ENCODE results near the gene ARPC2. TPM values are rescaled to one million over a fixed set of nuclear protein-coding genes. Genes with fewer than 3 reads are reported as not detected.

The ARPC2 gene
- total RNA-seq, 4 donors from 2014 or later: 181 to 231 (median 193) TPM

DNA sequence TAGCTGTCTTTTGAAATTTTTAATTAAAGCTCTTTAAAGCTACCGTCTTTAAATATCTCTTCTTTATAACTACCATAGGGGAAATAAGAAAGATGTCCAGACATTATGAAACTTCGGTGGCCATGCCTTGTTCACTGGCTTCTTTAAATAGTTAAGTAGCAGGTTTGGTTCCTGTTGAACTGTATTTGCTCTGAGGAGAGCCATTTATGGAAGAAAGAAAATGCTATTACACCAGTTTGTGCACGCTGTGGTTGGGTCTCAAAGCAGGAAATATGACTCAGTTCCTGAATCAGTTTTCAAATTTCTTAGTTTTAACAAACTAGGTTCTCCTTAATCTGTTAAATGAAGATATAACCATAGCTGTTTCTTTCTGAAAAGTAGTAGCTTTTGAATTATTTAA is 12.2 kb downstream of the ARPC2 start:
- H3K4me1 ChIP-seq: peaks cover 19 to 27% of the 10 kb centered on the region in 2 donors
- H3K27ac ChIP-seq: peak overlapping the region; percentile 39 to 48 (median 46)
- intact Hi-C loops (cut with DNase I; ENCODE audit: low total_unique reads) (no loop called here), in situ Hi-C loops (cut with MboI; ENCODE audit: low sequenced_read_pairs in 4 of 4) (no loop called here)
- H3K4me3 ChIP-seq: no peak overlapping the region
- TF ChIP-seq CTCF (IDR thresholded peaks at IDR 0.05 in 4 of 5, conservative IDR thresholded peaks at IDR 0.05 in 1 of 5): no peak
- no peak for TF ChIP-seq POLR2A (IDR thresholded peaks at IDR 0.05)
- peaks cover 2 to 68% of the 10 kb centered on the region in 2 donors for H3K36me3 ChIP-seq
- peak; percentile 26 to 34 for ATAC-seq
- no peaks in the 10 kb centered on the region for H3K9me3 ChIP-seq
- DNase-seq: no peak
- no peaks in the 10 kb centered on the region for H3K27me3 ChIP-seq

GRCh38 chr2:218229851-218230250 is 12.9 kb downstream of the ARPC2 start:
- intact Hi-C loops (cut with DNase I; ENCODE audit: low total_unique reads): no loop called here
- in situ Hi-C loops (cut with MboI; ENCODE audit: low sequenced_read_pairs in 4 of 4): no loop called here
- DNase-seq: no peak
- TF ChIP-seq POLR2A (IDR thresholded peaks at IDR 0.05) (no peak), CTCF (IDR thresholded peaks at IDR 0.05 in 4 of 5, conservative IDR thresholded peaks at IDR 0.05 in 1 of 5) (no peak)
- Histone ChIP-seq H3K4me3 (no peak overlapping the region), H3K27ac (peak overlapping the region in 3 of 4 donors; percentile 39 to 48 (median 46)), H3K27me3 (no peaks in the 10 kb centered on the region), H3K4me1 (peaks cover 15 to 21% of the 10 kb centered on the region in 2 donors), H3K36me3 (peaks cover 2 to 72% of the 10 kb centered on the region in 2 donors), H3K9me3 (no peaks in the 10 kb centered on the region)
- no peak for ATAC-seq

DNA sequence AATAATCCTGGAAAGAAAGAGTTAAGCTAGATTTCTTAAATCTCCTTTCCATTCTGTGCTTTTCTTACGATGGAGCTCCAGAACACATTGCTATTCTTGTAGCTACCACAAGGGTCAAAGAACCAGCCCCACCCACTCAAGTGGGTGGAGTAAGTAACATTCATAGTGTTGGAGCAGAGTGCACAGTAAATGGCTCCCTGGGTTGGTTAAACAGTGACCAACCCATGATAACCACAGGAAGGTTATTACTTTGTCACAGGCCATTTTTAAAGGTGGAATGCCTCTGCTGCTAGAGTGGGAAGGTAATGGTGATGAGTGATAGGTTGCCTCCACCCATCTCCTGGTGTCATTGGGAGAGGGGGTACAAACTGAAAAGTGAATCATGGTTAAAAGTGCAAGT is 13.9 kb downstream of the ARPC2 start:
- H3K4me1 ChIP-seq: peaks cover 13 to 15% of the 10 kb centered on the region in 2 donors
- DNase-seq (no peak), ATAC-seq (no peak)
- TF ChIP-seq POLR2A (IDR thresholded peaks at IDR 0.05): no peak
- no peak for TF ChIP-seq CTCF (IDR thresholded peaks at IDR 0.05 in 4 of 5, conservative IDR thresholded peaks at IDR 0.05 in 1 of 5)
- intact Hi-C loops (cut with DNase I; ENCODE audit: low total_unique reads): no loop called here
- in situ Hi-C loops (cut with MboI; ENCODE audit: low sequenced_read_pairs in 4 of 4): no loop called here
- H3K9me3 ChIP-seq: no peaks in the 10 kb centered on the region
- peaks cover 2 to 73% of the 10 kb centered on the region in 2 donors for H3K36me3 ChIP-seq
- H3K27ac ChIP-seq: no peak overlapping the region
- H3K4me3 ChIP-seq: no peak overlapping the region
- no peaks in the 10 kb centered on the region for H3K27me3 ChIP-seq

DNA sequence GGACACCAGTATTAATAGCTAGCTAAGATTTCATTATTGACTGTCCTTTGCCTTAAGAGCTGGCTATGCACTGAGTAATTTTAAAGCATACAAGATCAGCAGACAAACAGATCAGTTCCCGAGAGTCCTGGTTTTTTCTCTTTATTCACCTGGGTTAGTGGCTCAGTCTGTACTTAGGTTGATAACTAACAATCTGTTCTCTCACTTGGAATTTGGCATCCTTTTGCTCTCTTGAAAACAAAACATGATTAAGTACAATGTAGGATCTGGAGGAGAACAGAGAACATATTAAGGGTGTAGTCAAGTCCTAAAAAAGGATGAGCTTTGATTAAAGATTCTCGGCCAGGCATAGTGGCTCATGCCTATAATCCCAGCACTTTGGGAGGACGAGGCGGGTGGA is 16.6 kb downstream of the ARPC2 start:
- Histone ChIP-seq H3K4me1 (peaks cover 13% of the 10 kb centered on the region in 2 donors), H3K36me3 (peaks cover 2 to 81% of the 10 kb centered on the region in 2 donors), H3K4me3 (no peak overlapping the region), H3K27ac (no peak overlapping the region), H3K27me3 (no peaks in the 10 kb centered on the region), H3K9me3 (no peaks in the 10 kb centered on the region)
- ATAC-seq (no peak), DNase-seq (no peak)
- no peak for TF ChIP-seq CTCF (IDR thresholded peaks at IDR 0.05 in 4 of 5, conservative IDR thresholded peaks at IDR 0.05 in 1 of 5)
- no peak for TF ChIP-seq POLR2A (IDR thresholded peaks at IDR 0.05)
- in situ Hi-C loops (cut with MboI; ENCODE audit: low sequenced_read_pairs in 4 of 4): no loop called here
- intact Hi-C loops (cut with DNase I; ENCODE audit: low total_unique reads): no loop called here

GRCh38 chr2:218234521-218234920 is 17.5 kb downstream of the ARPC2 start:
- no peak overlapping the region for H3K27ac ChIP-seq
- H3K4me3 ChIP-seq: no peak overlapping the region
- H3K27me3 ChIP-seq: no peaks in the 10 kb centered on the region
- in situ Hi-C loops (cut with MboI; ENCODE audit: low sequenced_read_pairs in 4 of 4): no loop called here
- peaks cover 2 to 85% of the 10 kb centered on the region in 2 donors for H3K36me3 ChIP-seq
- no peak for ATAC-seq
- no peaks in the 10 kb centered on the region for H3K9me3 ChIP-seq
- intact Hi-C loops (cut with DNase I; ENCODE audit: low total_unique reads): no loop called here
- TF ChIP-seq POLR2A (IDR thresholded peaks at IDR 0.05) (no peak), CTCF (IDR thresholded peaks at IDR 0.05 in 4 of 5, conservative IDR thresholded peaks at IDR 0.05 in 1 of 5) (no peak)
- H3K4me1 ChIP-seq: peaks cover 4 to 6% of the 10 kb centered on the region in 2 donors
- no peak for DNase-seq

All from gastrocnemius medialis (tissue), 4 donors.